ENCODE results near the gene CEP112. TPM values are rescaled to one million over a fixed set of nuclear protein-coding genes. Genes with fewer than 3 reads are reported as not detected.

CEP112 gene
- total and polyA plus RNA-seq, 9 of the 15 experiments (the other 6 are each of a cell fraction or from before 2014, with no cell fraction given): 0.84 TPM; not detected in 8

- no peaks in the 10 kb centered on the region for H3K9me1 ChIP-seq (ENCODE audit: control insufficient read depth, insufficient read depth, low read length)
- DNase-seq (ENCODE audit: extremely low read depth in 1 of 4, low spot score in 3 of 4) (no peak), FAIRE-seq (no peak), ATAC-seq (no peak)
- no peaks in the 10 kb centered on the region for H3K27me3 ChIP-seq (ENCODE audit: control insufficient read depth in 2 of 2, insufficient read depth in 2 of 2, low read length in 2 of 2)
- TF ChIP-seq HNRNPUL1 (IDR thresholded peaks at IDR 0.05; ENCODE audit: low read length) (no peak), MCM3 (IDR thresholded peaks at IDR 0.05) (no peak), TSC22D4 (tag; IDR thresholded peaks at IDR 0.05) (no peak), ZNF143 (CRISPR knock-in tag; IDR thresholded peaks at IDR 0.05) (no peak), MBD1 (CRISPR knock-in tag; IDR thresholded peaks at IDR 0.05) (no peak)
- no peaks in the 10 kb centered on the region for H3K36me3 ChIP-seq (ENCODE audit: control insufficient read depth, insufficient read depth, low read length)
- H4K20me1 ChIP-seq (replicated peaks; ENCODE audit: control insufficient read depth, insufficient read depth, low read length): no peaks in the 10 kb centered on the region
- no TSS peak for BruUV-seq (replicated peaks)
- H3K9me3 ChIP-seq (replicated peaks; ENCODE audit: control insufficient read depth, insufficient read depth, low read depth, low read length): no peaks in the 10 kb centered on the region
- H3K79me2 ChIP-seq (ENCODE audit: control insufficient read depth, insufficient read depth, low read length): no peaks in the 10 kb centered on the region
- intact Hi-C loops (cut with micrococcal nuclease): no loop called here
- WGBS (ENCODE audit: insufficient coverage, low coverage, missing lambda C conversion rate): 0% methylated on average over 6 of the region's 6 CpGs
- no peak overlapping the region for H3K9ac ChIP-seq (ENCODE audit: insufficient read depth in 1 of 2, low read depth in 2 of 2, low read length in 2 of 2)
- H2AFZ ChIP-seq (ENCODE audit: low read depth, low read length): no peak overlapping the region
- no peak overlapping the region for H3K4me3 ChIP-seq
- CTCF ChIA-PET (ENCODE audit: low intra/inter-chr PET ratio): no interaction called here
- POLR2A ChIA-PET: interaction anchor here (2.6 kb wide), 1 partner anchor 14 kb away, joined by 7 read pairs; no protein-coding TSS in a partner anchor
- H3K4me2 ChIP-seq (ENCODE audit: insufficient read depth, low read length): no peak overlapping the region
- in situ Hi-C loops (cut with MboI): no loop called here
- H3K27ac ChIP-seq (ENCODE audit: extremely low read depth, low read depth, low read length): no peak overlapping the region
- H3K4me1 ChIP-seq (replicated peaks in 1 of 2; ENCODE audit: control insufficient read depth in 2 of 2, insufficient read depth in 2 of 2, low read length in 2 of 2): no peaks in the 10 kb centered on the region
These were observed 305.4 kb downstream of the CEP112 start for GRCh38 chr17:65886315-65887245.
